Measurements from ENCODE around the gene TTC13.

- TF ChIP-seq POLR2A (IDR thresholded peaks at IDR 0.05), result no peak
- TF ChIP-seq, protein P1, sequence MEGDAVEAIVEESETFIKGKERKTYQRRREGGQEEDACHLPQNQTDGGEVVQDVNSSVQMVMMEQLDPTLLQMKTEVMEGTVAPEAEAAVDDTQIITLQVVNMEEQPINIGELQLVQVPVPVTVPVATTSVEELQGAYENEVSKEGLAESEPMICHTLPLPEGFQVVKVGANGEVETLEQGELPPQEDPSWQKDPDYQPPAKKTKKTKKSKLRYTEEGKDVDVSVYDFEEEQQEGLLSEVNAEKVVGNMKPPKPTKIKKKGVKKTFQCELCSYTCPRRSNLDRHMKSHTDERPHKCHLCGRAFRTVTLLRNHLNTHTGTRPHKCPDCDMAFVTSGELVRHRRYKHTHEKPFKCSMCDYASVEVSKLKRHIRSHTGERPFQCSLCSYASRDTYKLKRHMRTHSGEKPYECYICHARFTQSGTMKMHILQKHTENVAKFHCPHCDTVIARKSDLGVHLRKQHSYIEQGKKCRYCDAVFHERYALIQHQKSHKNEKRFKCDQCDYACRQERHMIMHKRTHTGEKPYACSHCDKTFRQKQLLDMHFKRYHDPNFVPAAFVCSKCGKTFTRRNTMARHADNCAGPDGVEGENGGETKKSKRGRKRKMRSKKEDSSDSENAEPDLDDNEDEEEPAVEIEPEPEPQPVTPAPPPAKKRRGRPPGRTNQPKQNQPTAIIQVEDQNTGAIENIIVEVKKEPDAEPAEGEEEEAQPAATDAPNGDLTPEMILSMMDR (IDR thresholded peaks at IDR 0.05), result no peak
Observed at GRCh38 chr1:230865062-230865817, 113.4 kb downstream of the TTC13 start.
